GM18861 (cell line): ENCODE data around the gene OXNAD1.
"Not testable (repeated sequence)": the region's sequence is repeated elsewhere in the genome, so short reads cannot be mapped to it uniquely, and the experiment has no call there.

Source experiments
- ATAC-seq: cut with Tn5 transposase; IDR thresholded peaks from one replicate; pipeline ENCODE4 v1.9.1; 2021; ENCODE audit not compliant: unreplicated experiment

OXNAD1 gene

DNA sequence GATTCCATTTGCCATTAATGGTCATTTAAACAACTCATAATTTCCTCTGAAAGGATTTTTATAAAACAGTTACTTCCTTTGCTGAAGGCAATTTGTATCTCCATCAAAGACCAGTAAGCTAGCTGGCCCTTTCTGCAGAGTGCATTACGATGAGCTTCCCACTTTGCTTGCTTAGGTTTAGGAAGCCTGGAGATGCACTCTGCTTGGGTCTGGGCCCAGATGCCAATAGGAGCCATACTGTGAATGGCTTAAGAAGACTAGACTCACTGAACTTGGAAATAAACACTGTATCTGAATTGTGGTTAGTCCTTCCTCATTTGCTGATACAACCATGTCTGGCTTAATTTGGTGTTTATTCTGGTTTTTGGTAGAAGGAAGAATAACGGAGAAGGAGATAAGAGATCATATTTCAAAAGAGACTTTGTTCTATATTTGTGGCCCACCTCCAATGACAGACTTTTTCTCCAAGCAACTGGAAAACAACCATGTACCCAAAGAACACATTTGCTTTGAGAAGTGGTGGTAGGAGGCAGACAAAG, 38.1 kb downstream of the OXNAD1 start:
- ATAC-seq = no peak

DNA sequence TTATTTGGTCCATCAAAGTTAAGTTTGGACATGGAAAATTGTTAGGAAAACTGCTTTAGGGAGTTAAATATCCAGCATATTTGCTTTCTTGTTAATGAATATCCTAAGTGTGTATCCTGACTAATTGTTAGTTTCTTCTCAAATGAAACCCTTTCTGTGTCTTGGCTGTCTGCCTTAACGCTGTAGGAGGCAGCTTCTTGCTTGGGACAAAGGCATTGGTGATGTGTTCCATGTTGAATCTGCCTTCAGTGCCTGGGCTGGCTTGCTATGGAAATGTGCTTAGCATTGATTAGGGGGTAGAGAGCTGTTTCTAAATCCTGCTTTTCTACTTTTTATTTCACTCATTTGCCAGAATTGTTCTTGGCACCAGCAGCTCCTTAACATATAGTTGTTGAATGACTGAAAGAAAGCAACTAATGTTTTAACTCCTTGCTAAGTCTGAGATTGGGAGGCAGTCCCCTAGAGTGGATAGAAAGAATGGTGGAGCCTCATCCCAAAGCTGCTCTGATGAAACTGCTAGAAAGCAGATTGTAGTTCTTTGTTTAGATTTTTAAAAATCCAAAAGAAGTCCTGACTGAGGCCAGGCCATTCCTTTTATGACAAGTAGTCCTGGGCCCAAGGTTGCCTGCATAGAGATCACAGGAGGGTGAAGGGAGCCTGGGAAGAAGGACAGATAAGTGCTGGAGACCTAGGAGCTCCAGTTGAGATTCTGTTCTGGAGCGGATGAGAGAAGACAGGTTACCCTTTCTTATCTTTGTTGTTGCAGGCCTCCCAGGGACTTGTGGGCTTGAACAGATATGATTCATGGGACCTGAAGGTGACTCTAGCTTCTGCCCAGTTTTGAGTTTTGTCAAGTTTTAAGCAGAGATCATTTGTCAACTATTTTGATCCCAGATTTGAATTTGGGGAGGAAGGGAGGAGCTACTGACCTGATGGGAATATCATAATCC, 39.3 kb downstream of the OXNAD1 start:
- ATAC-seq = no peak

DNA sequence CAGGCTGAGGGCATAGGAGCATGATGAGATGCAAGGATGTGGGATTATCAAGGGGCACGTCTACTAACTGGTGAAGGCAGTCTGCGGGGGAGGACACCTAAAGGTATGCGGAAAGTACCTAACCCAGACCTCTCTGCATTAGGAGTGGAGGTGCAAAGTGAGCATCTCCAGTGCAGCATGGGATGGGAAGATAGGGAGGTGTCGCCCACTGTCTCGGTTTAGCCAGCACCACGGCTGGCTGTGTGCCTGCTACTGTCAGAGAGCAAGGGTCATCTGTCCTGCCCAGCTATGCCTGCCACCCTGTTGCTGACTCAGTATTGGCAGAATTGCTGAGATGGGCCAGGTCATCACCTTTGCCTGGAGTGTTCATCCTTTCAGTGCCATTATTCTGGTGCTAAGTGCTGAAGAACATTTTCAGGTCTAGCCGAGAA, 40.1 kb downstream of the OXNAD1 start:
- ATAC-seq = no peak

DNA sequence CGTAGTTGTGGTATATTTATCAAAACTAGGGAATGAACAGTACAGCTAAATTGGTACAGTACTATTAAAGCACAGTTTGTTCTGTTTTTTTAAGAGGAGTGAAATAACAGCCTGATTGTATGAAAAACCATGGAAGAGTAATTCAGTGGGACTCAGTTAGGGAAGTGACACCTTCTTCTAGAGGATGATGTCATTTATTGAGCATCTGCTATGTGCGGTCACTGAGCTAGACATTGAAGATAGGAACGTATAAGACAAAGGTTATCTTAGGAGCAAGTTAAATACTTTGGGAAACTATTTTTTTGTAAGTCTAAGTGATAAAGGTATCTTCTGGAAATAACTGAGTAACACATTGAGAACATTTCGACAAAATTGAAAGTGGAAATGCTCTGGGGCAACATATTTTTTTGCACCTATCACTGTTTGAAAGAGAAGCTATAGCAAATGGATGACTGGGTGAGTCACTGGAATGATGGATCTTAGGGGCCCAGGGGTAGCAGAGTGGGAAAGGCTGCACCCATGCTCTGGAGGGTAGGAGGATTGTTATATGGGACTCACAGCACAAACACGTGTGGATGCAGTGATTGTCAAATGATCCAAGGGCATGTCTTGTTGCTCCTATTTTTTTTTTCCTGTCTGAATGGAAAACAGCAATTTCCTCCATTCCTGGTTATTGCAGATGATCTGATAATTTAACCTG, 43.0 kb downstream of the OXNAD1 start:
- ATAC-seq = no peak

DNA sequence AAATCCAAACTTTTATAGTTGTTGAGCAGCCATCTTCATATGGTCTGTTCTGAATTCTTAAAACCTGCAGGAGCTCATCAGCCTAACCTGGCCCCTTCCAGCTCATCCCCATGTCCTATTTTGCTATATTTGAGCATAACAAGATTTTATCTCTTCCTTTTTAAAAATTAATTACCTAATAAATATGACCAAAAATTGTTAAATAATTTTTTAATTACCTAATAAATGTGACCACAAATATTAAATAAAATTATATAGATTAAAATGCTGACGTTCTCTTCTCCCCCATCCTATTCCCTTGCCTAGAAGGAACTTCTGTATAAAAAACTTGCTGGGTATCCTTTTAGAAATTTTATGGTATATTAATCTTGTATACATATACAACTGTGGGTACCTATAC, 43.7 kb downstream of the OXNAD1 start:
- ATAC-seq = no peak

DNA sequence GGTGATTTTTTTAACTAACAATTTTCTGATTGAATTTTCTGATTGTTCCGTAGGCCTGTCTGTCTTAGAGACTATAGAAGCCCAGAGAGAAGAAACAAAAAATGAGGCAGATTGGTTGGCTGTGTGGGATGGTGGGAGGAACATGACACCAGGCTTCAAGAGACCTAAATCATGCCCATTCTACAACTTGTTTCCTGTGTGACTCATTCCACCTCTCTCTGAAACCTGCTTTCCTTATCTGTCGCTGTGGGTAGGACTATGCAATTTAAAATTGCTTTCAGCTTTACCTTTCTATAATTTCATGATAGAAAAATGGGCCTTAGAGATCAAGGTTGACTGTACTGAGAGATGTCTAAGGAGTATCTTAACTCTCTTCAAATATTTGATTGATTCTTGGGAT, 44.5 kb downstream of the OXNAD1 start:
- ATAC-seq = peak; percentile 81

DNA sequence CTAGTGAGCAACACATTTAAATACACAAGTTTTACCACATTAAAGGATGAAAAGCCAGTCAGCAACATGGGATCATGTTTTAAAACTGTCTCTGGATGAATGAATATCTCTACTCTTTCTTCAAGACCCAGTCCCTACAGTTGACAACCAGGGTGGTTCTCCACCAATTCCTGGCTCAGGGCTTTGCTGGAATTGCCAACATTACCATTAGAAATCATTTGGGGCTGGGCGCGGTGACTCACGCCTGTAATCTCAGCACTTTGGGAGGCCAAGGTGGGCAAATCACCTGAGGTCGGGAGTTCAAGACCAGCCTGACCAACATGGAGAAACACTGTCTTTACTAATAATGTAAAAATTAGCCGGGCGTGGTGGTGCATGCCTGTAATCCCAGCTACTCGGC, 45.5 kb downstream of the OXNAD1 start:
- ATAC-seq = not testable (repeated sequence)

DNA sequence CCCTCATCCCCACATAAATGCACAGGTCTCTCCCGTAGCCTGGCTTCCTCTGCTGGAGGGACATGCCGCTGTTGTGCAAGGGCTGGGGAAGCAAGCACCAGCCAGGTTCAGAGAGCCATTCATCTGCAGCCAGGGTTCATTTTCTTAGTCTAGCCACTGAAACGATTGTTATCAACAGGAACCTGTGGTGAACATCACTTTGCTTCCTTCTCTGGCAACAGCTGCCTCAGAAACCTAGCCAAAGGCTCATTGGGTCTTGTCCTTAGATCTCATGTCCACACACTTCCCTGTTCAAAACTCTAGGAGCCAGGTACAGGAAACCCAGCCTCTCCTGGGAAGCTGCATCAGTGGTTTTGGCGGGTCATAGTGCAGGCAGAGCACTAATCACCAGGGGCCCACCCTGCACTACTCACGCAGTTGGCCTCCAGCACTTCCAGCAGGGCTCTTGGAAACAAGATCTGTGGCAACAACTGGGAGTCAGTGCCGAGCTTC, 47.0 kb downstream of the OXNAD1 start:
- ATAC-seq = peak; percentile 56

DNA sequence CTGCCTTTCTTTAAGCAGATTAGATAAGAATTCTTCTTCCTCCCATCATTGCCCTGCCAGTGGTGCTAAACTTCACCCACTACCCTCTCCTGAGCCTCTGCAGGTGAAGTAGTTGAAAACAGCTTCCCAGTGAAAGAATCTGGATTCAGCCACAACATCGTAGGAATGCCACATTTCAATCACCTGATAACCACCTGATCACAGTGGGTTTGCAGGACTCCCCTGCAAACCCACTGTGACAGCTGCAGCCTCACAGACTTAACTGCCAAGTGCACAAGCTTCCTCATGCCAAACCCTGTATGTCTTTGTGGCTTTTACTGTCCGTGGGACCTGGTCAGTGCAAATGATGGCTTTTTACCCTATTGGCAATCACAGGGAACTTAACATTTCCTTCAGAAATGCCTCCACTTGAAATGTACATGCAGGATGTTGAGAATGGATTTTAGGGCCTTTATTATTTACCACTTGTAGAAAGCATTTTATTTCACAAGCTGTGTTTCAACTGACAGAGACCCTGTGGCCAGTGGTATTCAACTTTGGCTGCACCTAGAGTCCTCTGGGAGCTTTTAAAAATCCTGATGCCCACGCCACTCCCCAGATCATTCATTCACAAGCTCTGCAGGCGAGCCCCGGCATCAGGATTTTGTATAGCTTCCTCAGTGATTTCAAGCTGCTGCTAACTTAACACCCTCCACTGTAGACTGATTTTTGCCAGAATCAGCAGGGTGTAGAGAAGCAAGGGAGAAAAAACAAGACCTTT, 49.1 kb downstream of the OXNAD1 start:
- ATAC-seq = no peak

DNA sequence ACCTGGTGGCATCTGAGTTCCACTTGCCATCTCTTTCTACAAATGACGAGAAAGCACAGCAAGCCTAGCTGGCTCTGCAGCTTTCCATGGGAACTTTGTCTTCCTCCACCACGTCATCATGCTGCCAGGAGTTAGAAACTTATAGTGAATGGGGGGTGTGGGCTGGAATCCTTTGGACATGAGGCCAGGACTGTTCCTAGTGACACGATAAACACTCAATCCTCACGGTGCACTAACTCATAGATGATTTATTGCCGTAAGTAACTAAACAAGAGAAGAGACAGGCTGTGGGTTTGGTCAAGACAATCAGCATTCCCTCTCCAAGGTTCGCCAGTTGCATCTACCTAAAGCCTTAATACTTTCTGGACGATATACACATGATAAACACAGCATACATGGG, 50.6 kb downstream of the OXNAD1 start:
- no peak for ATAC-seq

DNA sequence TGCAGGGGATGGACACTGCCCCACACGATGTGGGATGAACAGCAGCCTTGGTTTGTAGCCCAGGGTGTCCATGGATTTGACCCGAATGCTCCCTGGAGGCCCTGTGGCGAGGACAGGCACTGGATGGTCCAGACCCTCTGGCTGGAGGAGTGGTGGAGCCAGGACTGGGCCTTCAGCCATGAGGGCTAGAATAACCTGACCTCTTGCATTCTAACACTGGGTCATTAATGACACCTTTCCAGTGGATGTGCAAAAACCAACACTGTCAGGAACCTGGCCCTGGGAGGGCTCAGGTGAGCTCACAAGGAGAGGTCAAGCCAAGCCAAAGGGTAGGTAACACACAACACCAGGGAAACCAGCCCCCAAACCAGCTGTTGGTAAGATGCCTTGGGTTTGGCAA, 51.4 kb downstream of the OXNAD1 start:
- ATAC-seq = no peak

DNA sequence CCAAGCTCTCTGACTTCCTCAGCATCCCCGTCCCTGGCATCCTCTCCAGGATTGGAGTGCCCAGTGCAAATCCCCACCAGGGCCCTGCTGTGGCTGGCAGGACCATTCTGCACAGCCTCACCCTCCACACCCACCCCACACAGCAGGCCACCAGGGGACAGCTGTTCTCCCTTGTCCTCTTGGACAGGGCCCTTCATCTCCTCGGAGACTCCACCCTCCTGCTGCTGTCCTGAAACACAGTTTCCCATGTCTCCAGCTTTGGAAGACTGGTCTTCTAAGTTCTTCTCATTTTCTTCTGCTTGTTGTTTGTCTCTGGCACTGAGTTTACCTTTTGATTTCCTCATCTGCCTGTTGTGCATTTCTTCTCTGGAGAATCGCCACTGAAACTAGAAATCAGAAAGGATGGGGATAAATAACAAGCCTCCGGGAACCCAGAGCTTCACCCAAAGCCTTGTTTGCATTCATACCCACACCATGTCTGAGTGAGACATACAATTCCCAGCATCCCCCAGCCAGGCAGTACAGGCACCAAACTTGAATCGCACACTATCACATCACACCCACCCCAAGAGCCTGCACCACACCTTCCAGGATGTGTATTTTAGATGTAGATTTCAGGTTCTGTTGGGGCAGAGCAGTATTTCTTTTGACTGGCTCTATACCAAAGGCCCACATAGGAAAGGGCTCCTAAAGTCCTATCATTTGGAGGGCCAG, 52.0 kb downstream of the OXNAD1 start:
- no peak for ATAC-seq

DNA sequence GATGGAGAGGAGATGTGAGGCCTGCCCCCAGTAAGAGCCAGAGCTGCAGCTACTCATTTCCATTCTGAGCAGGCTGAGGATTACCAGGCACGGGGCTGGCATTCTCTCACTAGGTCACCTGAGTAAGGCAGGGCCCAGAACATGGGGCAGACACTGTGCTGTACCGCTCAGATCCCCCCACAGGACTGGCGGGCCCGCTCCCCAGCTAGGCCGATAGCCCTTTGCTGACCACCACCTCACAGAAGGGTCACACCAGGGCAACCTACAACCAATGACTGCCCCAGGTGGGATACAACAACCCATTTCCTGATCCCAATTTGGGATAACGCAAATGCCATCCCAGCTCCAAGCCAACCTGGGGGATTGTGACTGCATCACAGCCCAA, 52.5 kb downstream of the OXNAD1 start:
- ATAC-seq = no peak

DNA sequence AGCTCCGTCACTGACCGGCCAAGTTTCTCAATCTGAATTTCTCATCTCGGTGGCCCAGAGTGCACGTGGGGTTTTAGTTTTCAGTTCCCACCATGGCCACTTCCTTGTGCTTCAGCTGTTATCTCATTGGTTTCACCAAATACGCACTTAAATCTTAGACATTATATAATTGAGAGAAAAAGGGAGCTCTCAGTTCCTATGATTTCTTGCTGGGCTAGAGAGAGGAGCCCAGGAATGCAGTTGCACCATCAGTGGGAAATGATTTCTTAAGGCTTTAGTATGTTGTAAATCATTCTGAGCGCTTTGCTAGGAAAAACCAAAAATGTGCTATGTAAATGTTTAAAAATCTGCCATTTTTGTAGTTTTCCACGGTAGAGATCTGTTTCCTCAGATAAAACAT, 53.2 kb downstream of the OXNAD1 start:
- no peak for ATAC-seq

DNA sequence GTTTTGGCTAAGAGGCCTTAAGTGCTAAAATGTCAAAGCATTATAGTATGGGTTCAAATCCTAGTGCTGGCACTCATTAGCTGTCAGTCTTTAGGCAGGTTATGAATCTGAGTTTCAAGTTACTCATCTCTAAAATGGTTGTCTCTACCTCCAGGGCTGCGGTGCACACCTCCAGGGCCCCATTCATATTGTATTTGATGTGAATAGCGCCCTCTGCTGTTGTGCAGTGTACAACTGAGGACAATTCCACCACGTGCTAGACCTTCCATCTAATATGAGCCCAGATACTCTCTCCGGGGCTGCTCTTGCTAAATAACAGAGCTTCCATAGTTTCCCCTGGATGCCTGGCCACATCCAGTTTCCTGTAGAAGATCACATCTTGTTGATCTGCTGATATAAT, 54.3 kb downstream of the OXNAD1 start:
- ATAC-seq = no peak

DNA sequence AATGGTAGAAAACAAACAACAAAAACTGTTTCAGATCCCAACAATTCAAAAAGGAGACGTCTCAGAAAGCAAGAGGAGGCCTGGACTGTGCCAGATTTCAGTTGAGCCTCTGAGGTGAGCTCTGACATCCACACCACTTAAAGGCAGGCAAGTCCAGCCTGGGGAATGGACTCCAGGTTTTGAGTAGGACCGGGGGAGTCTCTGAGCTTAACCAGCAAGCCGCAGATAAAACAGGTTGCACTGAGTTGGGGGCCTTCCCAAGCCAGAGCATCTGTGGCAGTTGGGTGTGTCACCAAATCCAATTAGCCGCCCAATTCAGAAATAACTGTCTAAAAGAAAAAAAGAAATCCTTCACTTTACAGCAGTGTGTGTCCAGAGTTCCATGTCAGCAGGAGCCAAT, 54.7 kb downstream of the OXNAD1 start:
- no peak for ATAC-seq

DNA sequence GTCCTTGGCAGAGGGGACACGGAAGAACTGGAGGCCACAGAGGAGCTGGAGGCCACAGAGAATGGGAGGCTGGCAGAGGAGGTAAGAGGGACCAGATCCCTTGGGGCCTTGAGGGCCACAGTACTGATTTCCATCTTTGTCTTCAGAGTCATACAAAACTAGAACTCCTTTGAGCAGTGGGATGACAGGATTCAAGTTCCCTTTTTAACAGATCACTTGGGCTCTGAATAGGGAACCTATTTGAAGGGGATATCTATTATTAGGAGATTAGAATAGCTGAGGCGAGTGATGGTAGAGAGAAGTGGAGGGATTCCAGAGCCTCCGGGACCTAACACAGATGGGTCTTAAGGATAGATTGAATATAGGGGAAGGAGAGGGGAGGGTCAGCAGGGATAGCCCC, 55.7 kb downstream of the OXNAD1 start:
- no peak for ATAC-seq

DNA sequence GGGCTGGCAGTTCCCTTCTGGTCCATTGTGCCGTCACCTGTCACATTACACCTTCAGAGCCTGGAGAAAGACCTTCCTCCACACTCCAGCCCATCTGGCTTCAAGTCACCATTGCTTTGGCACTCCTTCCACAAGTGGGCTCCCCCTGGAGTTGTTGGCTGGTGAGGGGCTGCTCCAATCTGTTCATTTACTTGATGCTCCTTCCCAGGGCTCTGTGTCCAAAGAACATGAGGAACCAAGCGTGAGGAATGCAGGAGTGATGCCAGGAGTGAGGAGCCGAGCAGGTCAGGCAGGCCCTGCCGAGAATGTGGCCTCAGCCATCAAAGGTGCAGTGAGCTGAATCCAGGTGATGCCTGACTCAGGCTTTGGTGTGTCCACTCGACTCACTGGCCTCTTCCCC, 57.2 kb downstream of the OXNAD1 start:
- ATAC-seq = no peak

DNA sequence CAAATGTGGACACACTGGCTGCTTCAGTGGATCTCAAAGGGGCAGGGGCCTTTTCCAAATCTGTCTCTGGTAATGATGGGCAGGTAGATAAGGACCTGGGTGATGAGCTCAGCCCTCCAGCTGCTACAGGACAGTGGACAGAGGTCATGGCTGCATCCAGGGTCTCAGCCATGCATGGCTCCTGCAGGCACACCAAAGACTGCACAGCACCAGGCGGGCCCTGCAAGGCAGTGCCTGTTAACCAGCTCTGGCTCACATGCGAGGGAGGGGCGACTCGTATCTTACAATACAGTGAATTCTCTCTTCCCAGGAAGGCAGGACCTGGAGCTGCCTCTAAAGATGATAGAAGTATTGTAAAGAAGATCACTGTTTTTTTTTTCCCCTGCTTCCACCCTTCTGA, 58.7 kb downstream of the OXNAD1 start:
- no peak for ATAC-seq

DNA sequence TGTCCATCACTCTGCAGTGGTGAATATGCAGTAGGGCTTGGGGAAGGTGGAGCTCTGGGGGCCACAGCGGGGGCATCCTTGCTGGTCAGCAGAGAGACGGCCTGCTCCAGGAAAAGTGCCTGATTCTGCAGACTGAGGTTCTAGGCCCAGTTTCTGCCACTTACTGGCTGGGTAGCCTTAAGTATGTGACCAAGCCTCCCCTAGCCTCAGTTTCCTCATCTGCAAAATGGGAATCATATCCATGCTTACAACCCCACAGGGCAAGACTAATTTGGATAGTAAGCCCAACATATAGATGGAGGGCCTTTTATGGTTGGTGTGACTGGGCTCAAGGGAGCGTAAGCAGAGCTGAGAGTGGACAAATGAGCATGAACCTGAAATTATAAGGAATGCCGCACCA, 60.8 kb downstream of the OXNAD1 start:
- ATAC-seq = no peak
